Pancreas (tissue), 10 donors: ENCODE data around the gene INTS1. TPM values are rescaled to one million over a fixed set of nuclear protein-coding genes. Genes with fewer than 3 reads are reported as not detected.

Experiments used
- ATAC-seq, 4 donors: fragments of 200-7000 bp; cut with Tn5 transposase; one replicate each; pipeline versions ENCODE4 v1.8.0 to v1.9.1; 2020; ENCODE audit warnings: mild to moderate bottlenecking in 4 of 4, moderate library complexity in 4 of 4
- DNase-seq, 6 donors: peaks; one replicate each; pipeline ENCODE4 v3.0.0-alpha.2; 2020
- FAIRE-seq: peaks from 2 replicates; lab custom pipeline; 2012; peaks lifted over from hg19 to GRCh38; lab: Jason Lieb, UNC
- H3K27ac ChIP-seq, 4 donors: fragments of 200-600 bp; sonication (generic); 1 replicate in 3 of 4; 2 replicates in 1 of 4; pipeline versions ENCODE4 v1.5.0 to v1.8.0; 2020
- H3K27me3 ChIP-seq, 4 donors: fragments of 200-600 bp; one replicate each; pipeline ENCODE4 v1.8.0; 2021
- H3K36me3 ChIP-seq, 3 donors: fragments of 200-600 bp; sonication (generic) in 1 of 3; one replicate each; pipeline versions ENCODE4 v1.5.0 to v1.8.0; 2020 to 2021
- H3K4me1 ChIP-seq, 3 donors: fragments of 200-600 bp; one replicate each; pipeline ENCODE4 v1.8.0; 2021
- H3K4me3 ChIP-seq, 4 donors: fragments of 200-600 bp; sonication (generic) in 2 of 4; one replicate each; pipeline versions ENCODE4 v1.5.0 to v1.8.0; 2020 to 2021
- H3K9me3 ChIP-seq, 4 donors: fragments of 200-600 bp; one replicate each; pipeline ENCODE4 v1.8.0; 2021
- WGBS, 2 donors: extraction: QIAGEN DNeasy Blood & Tissue Kit; methylation state at CpG; one replicate each; pipeline ENCODE4 v1.1.7; 2013; 5-methylcytosine and 5-hydroxymethylcytosine counted together
- intact Hi-C, 3 donors: fragments of 100-400 bp; cut with DNase I; formaldehyde crosslinking; loops; one replicate each; pipeline versions ENCODE4 v1.11.1 to v1.14.2; 2022
- polyA plus RNA-seq, 2 donors: library from polyadenylated mRNA; stranded (reverse); fragments of 200-250 nt; gene quantifications; one replicate each; pipeline ENCODE4 v1.2.3, GENCODE V29; 2013
- total RNA-seq, 6 donors: library from RNA; stranded (reverse); fragmentation: NEBNext Ultra II Directional in 4 of 6; extraction: Animal tissue kit (Norgen Biotek cat#: 25700) in 4 of 6; gene quantifications; one replicate each; pipeline versions ENCODE4 v1.2.1 to v1.2.4, GENCODE V29; 2021 to 2023
- TF ChIP-seq, protein P1 (sequence below), 4 donors: fragments of 200-600 bp; sonication (generic) in 3 of 4; IDR thresholded peaks; one replicate each; pipeline versions ENCODE4 v1.5.0 to v1.8.0; 2021; ENCODE audit warnings: antibody characterized with exemption in 4 of 4
- donor health status: healthy with polysubstance abuse.
- donor health status: DM: no; HTN: no; CAD: no; lungs with moderate emphysema.
- donor health status: DM: no; HTN: no; CAD: no.
- donor health status: control.
- donor health status: control.
- donor health status: Bipolar disorder and iron deficiency.
- donor health status: DM: yes; HTN: yes; CAD: no.
- donor health status: DM: no; HTN: no; CAD: no.
- donor health status: DM: no; HTN: no; CAD: no.
- donor health status: DM: yes; HTN: yes; CAD: no.

Gene INTS1
- total and polyA plus RNA-seq, 8 donors, result 45.0 to 166 (median 62.2) TPM

GRCh38 chr7:1514407-1514806 is 10.2 kb upstream of the INTS1 start:
- no peaks in the 10 kb centered on the region for H3K9me3 ChIP-seq
- no peak overlapping the region for H3K27ac ChIP-seq
- H3K4me1 ChIP-seq, result no peaks in the 10 kb centered on the region
- TF ChIP-seq, protein P1, sequence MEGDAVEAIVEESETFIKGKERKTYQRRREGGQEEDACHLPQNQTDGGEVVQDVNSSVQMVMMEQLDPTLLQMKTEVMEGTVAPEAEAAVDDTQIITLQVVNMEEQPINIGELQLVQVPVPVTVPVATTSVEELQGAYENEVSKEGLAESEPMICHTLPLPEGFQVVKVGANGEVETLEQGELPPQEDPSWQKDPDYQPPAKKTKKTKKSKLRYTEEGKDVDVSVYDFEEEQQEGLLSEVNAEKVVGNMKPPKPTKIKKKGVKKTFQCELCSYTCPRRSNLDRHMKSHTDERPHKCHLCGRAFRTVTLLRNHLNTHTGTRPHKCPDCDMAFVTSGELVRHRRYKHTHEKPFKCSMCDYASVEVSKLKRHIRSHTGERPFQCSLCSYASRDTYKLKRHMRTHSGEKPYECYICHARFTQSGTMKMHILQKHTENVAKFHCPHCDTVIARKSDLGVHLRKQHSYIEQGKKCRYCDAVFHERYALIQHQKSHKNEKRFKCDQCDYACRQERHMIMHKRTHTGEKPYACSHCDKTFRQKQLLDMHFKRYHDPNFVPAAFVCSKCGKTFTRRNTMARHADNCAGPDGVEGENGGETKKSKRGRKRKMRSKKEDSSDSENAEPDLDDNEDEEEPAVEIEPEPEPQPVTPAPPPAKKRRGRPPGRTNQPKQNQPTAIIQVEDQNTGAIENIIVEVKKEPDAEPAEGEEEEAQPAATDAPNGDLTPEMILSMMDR (IDR thresholded peaks at IDR 0.05), result no peak
- ATAC-seq (no peak), DNase-seq (no peak), FAIRE-seq (no peak)
- H3K4me3 ChIP-seq, result no peak overlapping the region
- 84 to 90% methylated on average over 12 of the region's 12 CpGs for WGBS, 2 donors
- intact Hi-C loops, result loop anchor here in 1 of 3 donors (5.0 kb wide), 1 partner anchor 43 kb away; the partner anchor contains the start of gene TMEM184A
- H3K27me3 ChIP-seq, result no peaks in the 10 kb centered on the region
- no peaks in the 10 kb centered on the region for H3K36me3 ChIP-seq

- no peaks in the 10 kb centered on the region for H3K36me3 ChIP-seq
- ATAC-seq (peak in 1 of 4 donors; percentile 49), DNase-seq (no peak), FAIRE-seq (no peak)
- no peaks in the 10 kb centered on the region for H3K4me1 ChIP-seq
- H3K4me3 ChIP-seq, result no peak overlapping the region
- H3K27ac ChIP-seq, result peak overlapping the region in 2 of 4 donors; percentile 50 to 54
- intact Hi-C loops, result loop anchor here in 1 of 3 donors (5.0 kb wide), 1 partner anchor 44 kb away; the partner anchor contains the start of gene TMEM184A
- H3K9me3 ChIP-seq, result no peaks in the 10 kb centered on the region
- no peaks in the 10 kb centered on the region for H3K27me3 ChIP-seq
- 63 to 75% methylated on average over 20 of the region's 20 CpGs for WGBS, 2 donors
- TF ChIP-seq, protein P1 (IDR thresholded peaks at IDR 0.05), result no peak
Observed at GRCh38 chr7:1513657-1514095, 9.5 kb upstream of the INTS1 start.

- Histone ChIP-seq H3K4me3 (no peak overlapping the region), H3K36me3 (no peaks in the 10 kb centered on the region), H3K27me3 (no peaks in the 10 kb centered on the region), H3K4me1 (peaks cover 0 to 2% (median 0%) of the 10 kb centered on the region in 3 donors), H3K27ac (peak overlapping the region in 2 of 4 donors; percentile 50 to 54), H3K9me3 (no peaks in the 10 kb centered on the region)
- peak in 2 of 4 donors; percentile 61 to 72 for ATAC-seq
- TF ChIP-seq, protein P1 (IDR thresholded peaks at IDR 0.05), result no peak
- intact Hi-C loops, result loop anchor here in 1 of 3 donors (5.0 kb wide), 1 partner anchor 44 kb away; the partner anchor contains the start of gene TMEM184A
- DNase-seq, result peak in 1 of 6 donors; percentile 43
- WGBS, 2 donors, result 81 to 86% methylated on average over 35 of the region's 35 CpGs
- FAIRE-seq, result no peak
Observed at GRCh38 chr7:1512781-1513656, 8.8 kb upstream of the INTS1 start.

DNA sequence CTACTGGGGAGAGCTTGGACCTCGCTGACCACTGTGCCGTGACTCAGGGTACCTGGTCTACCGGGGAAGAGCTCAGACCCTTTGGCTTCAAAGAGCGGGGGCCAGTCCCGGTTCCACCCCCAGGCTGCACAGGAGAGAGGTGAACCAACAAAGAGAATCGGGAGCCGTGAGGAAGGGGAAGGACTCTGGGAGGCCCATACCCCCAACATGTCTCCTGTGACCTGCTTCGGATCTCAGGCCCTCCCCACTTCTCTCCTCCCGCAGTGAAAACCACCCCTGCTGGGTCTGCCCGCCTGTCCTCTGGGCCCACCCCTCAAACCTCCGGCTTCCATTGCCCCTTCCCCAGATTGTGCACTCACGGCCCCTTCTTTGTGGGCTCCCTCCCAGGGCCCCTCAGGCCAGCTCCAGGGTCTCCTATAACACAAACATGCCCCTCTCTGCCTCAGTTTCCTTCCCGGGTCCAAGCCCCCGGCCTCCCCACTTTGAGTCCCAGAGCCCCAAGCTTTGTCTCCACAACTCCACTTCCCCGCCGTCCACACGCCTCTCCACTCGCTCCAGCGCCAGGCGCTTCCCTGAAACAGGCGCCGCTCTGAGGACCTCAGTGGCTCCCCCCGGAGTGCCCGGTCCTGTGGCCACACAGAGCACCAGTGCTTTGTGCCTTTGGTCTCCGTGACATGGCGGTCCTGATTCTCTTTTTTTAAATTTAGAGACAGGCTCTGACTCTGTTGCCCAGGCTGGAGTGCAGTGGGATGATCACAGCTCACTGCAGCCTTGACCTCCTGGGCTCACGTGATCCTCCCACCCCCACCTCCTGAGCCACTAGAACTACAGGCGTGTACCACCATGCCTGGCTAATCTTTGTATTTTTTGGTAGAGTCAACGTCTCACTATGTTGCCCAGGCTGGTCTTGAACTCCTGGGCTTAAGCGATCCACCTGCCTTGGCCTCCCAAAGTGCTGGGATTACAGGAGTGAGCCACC is 7.5 kb upstream of the INTS1 start:
- Histone ChIP-seq H3K4me3 (no peak overlapping the region), H3K27ac (no peak overlapping the region), H3K4me1 (peaks cover 0 to 5% (median 4%) of the 10 kb centered on the region in 3 donors), H3K9me3 (no peaks in the 10 kb centered on the region), H3K36me3 (no peaks in the 10 kb centered on the region), H3K27me3 (no peaks in the 10 kb centered on the region)
- DNase-seq, result no peak
- ATAC-seq, result no peak
- TF ChIP-seq, protein P1 (IDR thresholded peaks at IDR 0.05), result no peak
- no peak for FAIRE-seq
- intact Hi-C loops, result loop anchor here in 1 of 3 donors (5.0 kb wide), 1 partner anchor 46 kb away; the partner anchor contains the start of gene TMEM184A
- whole genome bisulfite sequencing, 2 donors, result 86 to 88% methylated on average over 30 of the region's 30 CpGs
